Immature natural killer cell (primary cell): ENCODE data around the gene NFYB. TPM values are rescaled to one million over a fixed set of nuclear protein-coding genes. Genes with fewer than 3 reads are reported as not detected.
"Not testable (repeated sequence)": the region's sequence is repeated elsewhere in the genome, so short reads cannot be mapped to it uniquely, and the experiment has no call there.

Experiments used
- DNase-seq, 3 donors: peaks; one replicate each; pipeline ENCODE4 v3.0.0; 2022; ENCODE audit warnings: mixed read lengths in 1 of 3
- H3K27ac Mint-ChIP-seq, 6 donors: one replicate each; pipeline ENCODE4 v1.8.0; 2020; ENCODE audit warnings: mixed read lengths in 6 of 6, mild to moderate bottlenecking in 5 of 6, inconsistent platforms in 4 of 6, moderate library complexity in 3 of 6
- H3K27me3 Mint-ChIP-seq, 3 donors: one replicate each; pipeline ENCODE4 v1.8.0; 2020 to 2021; ENCODE audit warnings: low read depth in 3 of 3, mild to moderate bottlenecking in 3 of 3, mixed read lengths in 3 of 3, moderate library complexity in 3 of 3, inconsistent platforms in 1 of 3
- H3K36me3 Mint-ChIP-seq, 3 donors: one replicate each; pipeline ENCODE4 v1.8.0; 2020; ENCODE audit warnings: mixed read lengths in 3 of 3, inconsistent platforms in 2 of 3, mild to moderate bottlenecking in 2 of 3
- H3K4me1 Mint-ChIP-seq, 2 donors: one replicate each; pipeline ENCODE4 v1.8.0; 2020; ENCODE audit warnings: inconsistent platforms in 2 of 2, mild to moderate bottlenecking in 2 of 2, mixed read lengths in 2 of 2, moderate library complexity in 1 of 2
- H3K4me3 Mint-ChIP-seq, 5 donors: one replicate each; pipeline ENCODE4 v1.8.0; 2020; ENCODE audit warnings: mild to moderate bottlenecking in 5 of 5, mixed read lengths in 5 of 5, inconsistent platforms in 3 of 5, moderate library complexity in 3 of 5
- H3K9me3 Mint-ChIP-seq, 6 donors: one replicate each; pipeline ENCODE4 v1.8.0; 2020; ENCODE audit warnings: mild to moderate bottlenecking in 6 of 6, mixed read lengths in 6 of 6, inconsistent platforms in 4 of 6, moderate library complexity in 3 of 6
- polyA plus RNA-seq, 3 donors: library from polyadenylated mRNA; unstranded; fragments of 300-500 nt; fragmentation: Illumina TruSeq; gene quantifications; one replicate each; pipeline ENCODE4 v1.2.3, GENCODE V29; 2021

Gene NFYB
- polyA plus RNA-seq, 3 donors from 2014 or later, result 26.2 to 58.7 (median 36.9) TPM

DNA sequence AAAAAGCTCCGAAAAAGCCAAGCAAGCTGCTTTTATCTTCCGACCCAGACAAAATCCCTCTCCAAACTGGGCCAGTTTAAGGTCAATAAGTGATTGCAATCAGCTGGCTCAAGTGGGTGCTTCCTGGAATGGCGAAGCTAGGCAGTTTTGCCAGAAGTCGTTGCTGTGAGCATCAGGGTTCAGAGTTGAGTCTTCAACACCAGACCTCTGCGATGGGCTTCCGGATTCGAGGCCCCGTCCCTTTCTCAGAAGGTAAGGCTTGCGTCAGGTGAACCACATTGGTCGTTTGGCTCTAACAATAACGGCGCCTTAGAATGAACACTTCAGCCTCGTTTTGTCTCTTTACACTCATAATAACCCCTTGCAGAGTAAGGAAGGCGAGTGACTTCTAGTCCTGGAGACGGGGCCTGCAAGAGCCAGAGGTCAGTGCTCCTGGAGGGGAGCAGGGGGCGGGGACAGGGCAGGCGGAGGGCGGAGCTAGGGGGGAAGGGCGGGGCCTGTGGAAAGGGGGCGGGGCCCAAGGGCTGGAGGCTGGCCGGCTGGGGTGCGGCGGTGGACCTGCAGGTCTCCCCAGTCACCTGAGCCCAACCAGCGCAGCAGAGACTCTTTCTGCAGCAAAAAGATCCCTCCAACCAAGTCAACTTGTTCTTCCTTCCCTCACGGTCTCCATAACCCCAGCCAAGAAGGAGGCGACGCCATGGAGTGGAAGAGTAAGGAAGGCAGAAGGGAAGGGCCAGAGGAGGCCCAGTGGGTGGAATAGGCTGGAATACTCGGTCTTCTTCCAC is 34.0 kb upstream of the NFYB start:
- no peak for DNase-seq
- Mint-ChIP-seq H3K36me3 (no peaks in the 10 kb centered on the region), H3K27ac (no peak overlapping the region), H3K9me3 (no peaks in the 10 kb centered on the region), H3K4me3 (no peak overlapping the region), H3K4me1 (no peaks in the 10 kb centered on the region), H3K27me3 (peaks cover 0 to 5% (median 4%) of the 10 kb centered on the region in 3 donors)

DNA sequence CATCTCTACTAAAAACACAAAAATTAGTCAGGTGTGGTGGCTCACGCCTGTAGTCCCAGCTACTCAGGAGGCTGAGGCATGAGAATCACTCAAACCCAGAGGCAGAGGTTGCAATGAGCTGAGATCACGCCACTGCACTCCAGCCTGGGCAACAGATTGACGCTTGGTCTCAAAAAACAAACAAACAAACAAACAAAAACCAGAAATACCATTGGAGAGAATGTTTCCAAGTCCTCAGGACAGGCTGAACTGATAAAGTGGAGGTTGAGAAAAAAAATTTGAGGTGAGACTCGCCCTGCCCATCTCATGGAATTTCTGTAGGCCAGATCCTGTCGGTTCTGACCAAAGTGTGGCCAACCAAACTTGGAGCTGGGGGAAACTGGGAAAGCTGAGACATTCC is 30.6 kb upstream of the NFYB start:
- Mint-ChIP-seq H3K4me3 (no peak overlapping the region), H3K27ac (no peak overlapping the region), H3K27me3 (peaks cover 2 to 3% (median 3%) of the 10 kb centered on the region in 3 donors), H3K4me1 (no peaks in the 10 kb centered on the region), H3K36me3 (no peaks in the 10 kb centered on the region), H3K9me3 (no peaks in the 10 kb centered on the region)
- no peak for DNase-seq

DNA sequence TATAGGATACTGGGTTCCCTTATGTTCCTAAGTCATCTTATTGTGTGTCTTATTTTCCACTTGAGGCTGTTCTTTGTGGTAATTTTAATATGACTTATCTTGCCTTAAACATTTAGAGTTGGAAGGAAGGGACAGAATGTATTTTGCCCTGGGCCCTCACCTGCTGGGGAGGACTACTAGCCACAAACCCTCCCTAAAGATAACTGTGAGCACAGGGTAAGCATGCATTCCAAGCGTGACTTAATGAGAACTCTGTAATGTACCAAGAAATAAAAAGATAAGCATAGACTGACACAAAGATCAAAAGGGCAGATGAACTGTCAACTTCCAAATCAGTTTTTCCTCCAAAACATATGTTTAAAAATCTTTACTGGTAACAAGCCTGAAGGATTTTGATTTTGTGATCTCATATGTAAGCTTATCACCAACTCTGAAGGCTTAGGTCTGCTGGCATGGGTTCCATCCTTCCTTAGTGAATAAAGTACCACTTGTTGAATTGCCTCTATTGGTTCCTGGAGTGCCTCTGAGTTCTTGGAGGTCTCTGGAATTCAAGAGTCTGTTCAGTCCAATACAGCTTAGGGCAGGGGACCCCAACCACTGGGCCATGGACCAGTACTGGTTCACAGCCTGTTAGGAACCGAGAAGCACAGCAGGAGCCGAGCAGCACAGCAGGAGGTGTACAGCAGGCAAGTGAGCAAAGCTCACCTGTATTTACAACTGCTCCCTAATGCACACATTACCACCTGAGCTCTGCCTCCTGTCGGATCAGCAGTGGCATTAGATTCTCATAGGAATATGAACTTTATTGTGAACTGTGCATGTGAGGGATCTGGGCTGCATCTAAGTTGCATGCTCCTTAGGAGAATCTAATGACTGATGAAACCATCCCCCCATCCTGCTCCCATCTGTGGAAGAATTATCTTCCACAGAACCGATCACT is 29.8 kb upstream of the NFYB start:
- peaks cover 2 to 5% (median 3%) of the 10 kb centered on the region in 3 donors for H3K27me3 Mint-ChIP-seq
- no peaks in the 10 kb centered on the region for H3K9me3 Mint-ChIP-seq
- no peak overlapping the region for H3K27ac Mint-ChIP-seq
- no peaks in the 10 kb centered on the region for H3K4me1 Mint-ChIP-seq
- H3K36me3 Mint-ChIP-seq, result no peaks in the 10 kb centered on the region
- no peak for DNase-seq
- H3K4me3 Mint-ChIP-seq, result no peak overlapping the region

DNA sequence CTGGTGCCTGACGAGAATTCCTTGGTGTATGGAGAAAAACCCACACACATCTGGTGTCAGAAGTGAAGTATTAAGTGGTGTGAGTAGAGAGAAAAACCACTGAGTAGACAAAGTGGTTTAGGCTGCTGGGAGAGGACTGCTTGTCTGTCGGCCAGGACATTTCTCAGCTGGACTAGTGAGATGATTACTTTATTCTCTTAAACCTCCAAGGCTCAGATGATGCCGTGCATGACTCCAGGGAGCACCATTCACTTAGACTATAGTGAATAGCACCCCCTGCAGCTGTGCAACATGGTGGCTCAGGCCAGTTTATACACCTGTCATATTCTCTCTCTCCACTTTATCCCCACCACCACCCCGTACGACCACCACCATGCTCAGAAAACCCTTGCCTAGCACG is 28.5 kb upstream of the NFYB start:
- no peak for DNase-seq
- Mint-ChIP-seq H3K27me3 (peaks cover 2 to 5% (median 5%) of the 10 kb centered on the region in 3 donors), H3K9me3 (no peaks in the 10 kb centered on the region), H3K4me1 (no peaks in the 10 kb centered on the region), H3K27ac (no peak overlapping the region), H3K36me3 (no peaks in the 10 kb centered on the region), H3K4me3 (no peak overlapping the region)

DNA sequence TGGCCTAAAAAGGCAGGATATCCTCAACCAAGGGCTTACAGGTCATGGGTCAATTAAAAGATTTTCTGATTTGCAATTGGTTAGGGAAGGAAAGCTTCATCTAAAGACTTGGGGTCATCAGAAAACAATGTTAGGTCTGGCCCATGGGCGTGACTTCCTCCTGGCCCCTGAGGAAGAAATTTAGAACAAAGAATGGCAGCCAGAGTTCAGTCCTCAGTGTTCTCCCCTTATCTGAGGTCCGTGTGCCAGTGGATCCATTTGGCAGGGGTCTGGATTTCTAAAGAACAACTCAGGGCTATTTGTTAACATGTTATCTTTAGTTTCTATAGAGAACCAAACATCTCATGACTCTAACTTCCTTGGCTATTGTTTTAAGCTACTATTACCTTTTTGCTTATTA is 27.8 kb upstream of the NFYB start:
- DNase-seq, result no peak
- Mint-ChIP-seq H3K36me3 (no peaks in the 10 kb centered on the region), H3K27ac (no peak overlapping the region), H3K4me3 (no peak overlapping the region), H3K4me1 (no peaks in the 10 kb centered on the region), H3K9me3 (no peaks in the 10 kb centered on the region), H3K27me3 (peaks cover 2 to 5% (median 5%) of the 10 kb centered on the region in 3 donors)

DNA sequence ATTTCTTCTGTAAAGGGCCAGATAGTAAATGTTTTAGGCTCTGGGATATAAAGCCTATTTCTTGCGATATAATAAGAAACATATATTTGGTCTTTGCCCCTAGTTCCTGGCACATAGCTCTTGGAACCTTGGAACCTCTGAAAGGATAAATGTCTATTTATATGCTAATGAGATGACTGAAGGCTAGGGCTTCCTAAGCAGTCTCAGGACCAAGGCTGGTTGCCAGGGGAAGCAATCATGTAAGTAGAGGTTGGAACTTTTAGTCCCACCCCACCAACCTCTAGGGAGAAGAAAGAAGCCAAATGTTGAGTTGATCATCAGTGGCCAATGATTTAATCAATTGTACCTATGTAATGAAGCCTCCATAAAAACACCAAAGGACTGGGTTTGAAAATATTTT is 26.6 kb upstream of the NFYB start:
- H3K36me3 Mint-ChIP-seq, result no peaks in the 10 kb centered on the region

DNA sequence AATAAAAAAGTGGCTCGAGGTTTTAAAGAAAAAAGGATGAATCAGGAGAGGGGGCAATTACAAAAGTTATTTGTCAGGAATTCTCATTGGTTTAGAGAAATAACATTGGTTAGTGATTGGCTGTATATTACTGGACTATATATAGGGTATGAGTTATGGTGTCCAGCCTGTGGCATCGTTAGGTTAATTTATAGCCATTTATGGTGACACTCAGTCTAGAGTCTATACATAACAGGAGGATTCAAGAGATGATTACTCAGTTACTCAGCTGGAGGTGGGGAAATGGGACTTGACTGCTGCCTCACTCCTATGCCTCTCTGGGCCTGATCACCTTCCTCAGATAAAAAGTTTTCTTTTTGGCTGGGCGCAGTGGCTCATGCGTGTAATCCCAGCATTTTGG is 25.6 kb upstream of the NFYB start:
- no peak overlapping the region for H3K4me3 Mint-ChIP-seq
- H3K9me3 Mint-ChIP-seq, result no peaks in the 10 kb centered on the region
- no peaks in the 10 kb centered on the region for H3K4me1 Mint-ChIP-seq
- no peaks in the 10 kb centered on the region for H3K36me3 Mint-ChIP-seq
- peaks cover 3 to 6% (median 5%) of the 10 kb centered on the region in 3 donors for H3K27me3 Mint-ChIP-seq
- no peak overlapping the region for H3K27ac Mint-ChIP-seq
- DNase-seq, result no peak

More for the DNA sequence above, 26.6 kb upstream of the NFYB start:
- no peak overlapping the region for H3K4me3 Mint-ChIP-seq
- peaks cover 2 to 5% (median 2%) of the 10 kb centered on the region in 3 donors for H3K27me3 Mint-ChIP-seq
- no peak for DNase-seq
- no peak overlapping the region for H3K27ac Mint-ChIP-seq
- H3K4me1 Mint-ChIP-seq, result no peaks in the 10 kb centered on the region
- no peaks in the 10 kb centered on the region for H3K9me3 Mint-ChIP-seq

DNA sequence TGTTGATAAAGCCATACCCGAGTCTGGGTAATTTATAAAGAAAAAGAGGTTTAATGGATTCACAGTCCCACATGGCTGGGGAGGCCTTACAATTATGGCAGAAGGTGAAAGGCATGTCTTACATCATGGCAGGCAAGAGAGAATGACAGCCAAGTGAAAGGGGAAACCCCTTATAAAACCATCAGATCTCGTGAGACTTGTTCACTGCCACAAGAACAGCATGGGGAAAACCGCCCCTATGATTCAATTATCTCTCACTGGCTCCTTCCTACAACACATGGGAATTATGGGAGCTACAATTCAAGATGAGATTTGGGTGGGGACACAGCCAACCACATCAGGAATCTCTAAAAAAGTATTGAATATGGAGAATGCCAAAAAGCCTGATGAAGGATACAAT is 25.0 kb upstream of the NFYB start:
- H3K4me3 Mint-ChIP-seq, H3K4me1 Mint-ChIP-seq, H3K36me3 Mint-ChIP-seq, H3K9me3 Mint-ChIP-seq, H3K27me3 Mint-ChIP-seq, H3K27ac Mint-ChIP-seq, DNase-seq: not testable (repeated sequence)

DNA sequence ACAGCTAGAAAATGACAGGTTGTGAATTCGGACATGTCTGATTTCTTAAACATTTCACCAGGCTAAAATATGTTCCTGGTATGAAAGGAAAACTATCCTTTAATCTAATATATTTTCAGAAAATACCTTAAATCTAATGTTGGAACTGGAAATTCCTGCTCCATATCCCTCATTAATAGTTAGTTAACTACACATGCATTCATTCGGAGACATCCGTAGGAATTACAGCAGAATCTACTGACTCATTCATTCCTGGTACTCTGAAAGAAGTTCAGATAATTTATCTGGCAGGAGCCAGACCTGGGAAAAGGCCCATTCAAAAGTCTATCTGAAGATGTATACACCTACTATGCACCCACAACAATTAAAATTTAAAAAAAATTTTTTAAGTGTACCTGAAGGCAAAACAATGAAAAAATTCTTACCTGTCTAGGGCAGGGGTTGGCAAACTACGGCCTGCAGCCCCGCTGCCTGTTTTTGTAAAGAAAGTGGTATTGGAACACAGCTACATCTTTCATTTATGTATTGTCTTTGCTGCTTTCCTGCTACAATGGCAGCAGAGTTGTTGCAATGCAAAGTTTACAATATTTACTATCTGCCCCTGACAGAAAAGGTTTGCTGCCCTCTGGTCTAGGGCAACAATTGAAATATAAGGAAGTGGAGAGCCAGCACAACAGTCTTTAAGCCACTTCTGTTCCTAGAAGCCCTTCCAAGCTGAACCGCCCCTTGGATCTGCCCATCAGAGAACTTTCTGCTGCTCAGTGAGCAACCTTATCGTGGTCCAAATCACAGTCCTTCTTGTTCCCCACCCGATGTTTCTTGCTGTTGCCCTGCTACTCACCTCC is 17.9 kb upstream of the NFYB start:
- no peaks in the 10 kb centered on the region for H3K9me3 Mint-ChIP-seq
- peaks cover 5 to 6% (median 5%) of the 10 kb centered on the region in 3 donors for H3K27me3 Mint-ChIP-seq
- no peak for DNase-seq
- H3K4me3 Mint-ChIP-seq, result no peak overlapping the region
- H3K4me1 Mint-ChIP-seq, result peaks cover 8 to 10% of the 10 kb centered on the region in 2 donors
- H3K36me3 Mint-ChIP-seq, result no peaks in the 10 kb centered on the region
- no peak overlapping the region for H3K27ac Mint-ChIP-seq

DNA sequence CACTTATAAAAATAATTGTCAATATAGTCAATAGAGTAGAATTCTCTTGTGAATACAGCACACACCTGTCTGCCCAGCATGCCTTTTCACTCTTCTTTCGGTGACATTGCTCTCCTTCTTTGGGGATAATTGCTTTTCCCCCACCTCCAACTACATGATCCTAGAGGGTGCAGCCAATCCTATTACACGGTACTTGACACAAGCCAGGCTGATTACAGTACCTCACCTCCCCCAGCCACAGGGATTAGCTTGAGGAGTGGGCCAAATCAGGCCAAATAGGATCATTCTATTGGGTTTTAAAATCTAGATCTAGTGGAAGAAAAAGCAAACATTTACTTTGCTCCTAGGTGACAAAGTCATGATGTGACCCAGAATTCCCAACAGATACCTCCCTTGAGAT is 16.8 kb upstream of the NFYB start:
- no peaks in the 10 kb centered on the region for H3K9me3 Mint-ChIP-seq
- H3K4me1 Mint-ChIP-seq, result peaks cover 8 to 10% of the 10 kb centered on the region in 2 donors
- no peak for DNase-seq
- H3K4me3 Mint-ChIP-seq, result no peak overlapping the region
- no peak overlapping the region for H3K27ac Mint-ChIP-seq
- H3K27me3 Mint-ChIP-seq, result peaks cover 5 to 6% (median 5%) of the 10 kb centered on the region in 3 donors
- no peaks in the 10 kb centered on the region for H3K36me3 Mint-ChIP-seq

DNA sequence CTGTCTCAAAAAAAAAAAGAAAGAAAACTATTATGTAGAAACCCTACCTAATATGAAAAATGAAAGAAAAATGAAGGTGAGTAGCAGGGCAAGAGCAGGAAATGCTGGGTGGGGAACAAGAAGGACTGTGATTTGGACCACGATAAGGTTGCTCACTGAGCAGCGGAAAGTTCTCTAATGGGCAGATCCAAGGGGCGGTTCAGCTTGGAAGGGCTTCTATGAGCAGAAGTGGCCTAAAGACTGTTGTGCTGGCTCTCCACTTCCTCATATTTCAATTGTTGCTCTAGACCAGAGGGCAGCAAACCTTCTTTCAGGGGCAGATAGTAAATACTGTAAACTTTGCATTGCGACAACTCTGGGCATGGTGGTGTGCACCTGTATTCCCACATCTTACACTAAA is 16.3 kb upstream of the NFYB start:
- Mint-ChIP-seq H3K4me1 (peaks cover 8 to 10% of the 10 kb centered on the region in 2 donors), H3K36me3 (no peaks in the 10 kb centered on the region), H3K27ac (peak overlapping the region in 1 of 6 donors; percentile 47), H3K27me3 (peaks cover 5 to 6% (median 5%) of the 10 kb centered on the region in 3 donors), H3K9me3 (no peaks in the 10 kb centered on the region), H3K4me3 (peak overlapping the region in 2 of 5 donors; percentile 20 to 28)
- DNase-seq, result no peak

DNA sequence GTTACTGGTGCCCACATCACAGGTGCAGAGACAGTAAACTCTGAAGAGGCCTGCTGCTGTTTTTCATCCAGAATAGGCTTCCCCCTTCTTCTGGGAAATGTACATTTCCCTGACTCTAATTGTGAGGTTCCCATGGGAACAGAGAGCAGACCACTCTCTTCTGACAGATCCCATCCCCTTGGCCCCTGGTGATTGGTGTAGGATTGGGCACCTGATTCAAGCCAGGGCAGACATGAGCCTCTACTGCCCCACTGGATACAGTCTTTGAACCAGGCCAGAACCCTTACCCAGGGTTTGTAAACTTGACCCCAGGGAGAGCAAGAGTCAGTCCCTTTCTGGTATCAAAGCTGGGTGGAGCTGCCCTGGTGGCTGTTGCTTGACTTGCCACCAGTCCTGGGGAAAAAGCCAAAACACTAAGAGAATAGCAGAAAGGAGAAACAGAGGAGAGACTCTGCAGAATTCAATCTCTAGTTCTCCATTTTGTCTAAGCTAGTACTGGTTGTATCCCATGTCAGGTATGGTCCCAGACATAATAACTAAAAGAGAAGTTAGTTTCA is 14.8 kb upstream of the NFYB start:
- no peaks in the 10 kb centered on the region for H3K36me3 Mint-ChIP-seq
- H3K4me3 Mint-ChIP-seq, result no peak overlapping the region
- H3K4me1 Mint-ChIP-seq, result peaks cover 8 to 10% of the 10 kb centered on the region in 2 donors
- no peaks in the 10 kb centered on the region for H3K9me3 Mint-ChIP-seq
- no peak overlapping the region for H3K27ac Mint-ChIP-seq
- H3K27me3 Mint-ChIP-seq, result peaks cover 1 to 6% (median 5%) of the 10 kb centered on the region in 3 donors
- DNase-seq, result no peak

DNA sequence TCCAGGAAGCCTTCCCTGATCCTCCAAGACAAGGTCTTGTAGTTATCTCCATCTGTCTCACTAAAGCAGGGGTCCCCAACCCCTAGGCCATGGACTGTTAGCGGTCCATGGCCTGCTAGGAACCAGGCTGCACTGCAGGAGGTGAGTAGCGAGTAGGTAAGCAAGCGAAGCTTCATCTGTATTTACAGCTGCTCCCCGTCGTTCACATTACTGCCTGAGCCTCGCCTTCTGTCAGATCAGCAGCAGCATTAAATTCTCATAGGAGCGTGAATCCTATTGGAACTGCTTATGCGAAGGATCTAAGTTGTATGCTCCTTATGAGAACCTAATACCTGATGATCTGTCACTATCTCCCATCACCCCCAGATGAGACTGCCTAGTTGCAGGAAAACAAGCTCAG is 12.4 kb upstream of the NFYB start:
- peaks cover 1 to 9% (median 5%) of the 10 kb centered on the region in 3 donors for H3K27me3 Mint-ChIP-seq
- no peaks in the 10 kb centered on the region for H3K36me3 Mint-ChIP-seq
- H3K9me3 Mint-ChIP-seq, result no peaks in the 10 kb centered on the region
- H3K4me3 Mint-ChIP-seq, result no peak overlapping the region
- DNase-seq, result no peak
- peaks cover 8 to 10% of the 10 kb centered on the region in 2 donors for H3K4me1 Mint-ChIP-seq
- H3K27ac Mint-ChIP-seq, result no peak overlapping the region
